Cardiac fibroblast (primary cell): Measurements from ENCODE around the gene PRPH2.

Experiments
- DNase-seq, 2 donors: peaks; one replicate each; pipeline versions ENCODE4 v3.0.0 to v3.0.0-alpha.2; 2010; ENCODE audit warnings: low read depth in 2 of 2
- H3K4me3 ChIP-seq, 2 donors: replicated peaks in 1 of 2; 1 replicate in 1 of 2; 2 replicates in 1 of 2; pipeline ENCODE4 v1.5.1; 2011; ENCODE audit warnings: low read depth in 2 of 2, low read length in 2 of 2, mild to moderate bottlenecking in 2 of 2, moderate library complexity in 1 of 2
- CTCF ChIP-seq: IDR thresholded peaks from one replicate; pipeline ENCODE4 v1.5.1; 2011; ENCODE audit warnings: low read depth, mild to moderate bottlenecking, low read length, inconsistent platforms

Gene PRPH2

GRCh38 chr6:42751055-42751454, 28.7 kb upstream of the PRPH2 start:
- TF ChIP-seq CTCF, result no peak
- no peak overlapping the region for H3K4me3 ChIP-seq
- no peak for DNase-seq

DNA sequence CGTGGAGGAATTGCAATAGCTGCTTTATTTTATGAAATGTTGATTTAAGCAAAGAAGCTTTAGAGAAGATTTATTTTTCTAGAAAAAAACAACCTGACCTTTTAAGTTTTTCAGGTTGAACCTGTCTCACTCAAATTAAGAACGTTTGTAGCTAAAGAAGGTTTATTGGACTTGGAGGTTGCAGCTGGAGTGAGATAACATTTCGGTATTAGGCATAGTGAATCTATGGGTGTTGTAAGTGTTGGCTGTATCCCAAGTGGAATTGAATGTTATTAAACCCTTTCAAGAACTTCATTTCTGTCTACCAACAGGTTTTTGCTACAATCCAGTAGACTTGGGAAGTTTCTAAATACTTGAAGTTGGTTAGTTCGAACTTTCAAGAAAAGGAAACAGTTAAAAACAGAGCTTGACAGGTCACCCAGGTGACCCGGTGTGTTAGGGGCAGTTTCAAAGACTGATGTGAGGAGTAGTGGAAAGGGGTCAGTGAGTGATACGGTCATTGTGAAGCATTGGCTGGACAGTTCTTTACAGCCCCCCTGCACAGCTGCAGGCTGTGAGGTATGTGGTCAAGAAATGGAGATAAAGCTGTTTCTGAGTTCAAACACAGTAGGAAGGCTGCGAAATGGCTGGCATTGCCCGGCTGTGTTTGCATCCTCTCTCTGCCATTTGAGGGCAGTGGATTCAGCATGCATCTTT, 26.0 kb upstream of the PRPH2 start:
- DNase-seq, result peak in 1 of 2 donors; percentile 26
- no peak for TF ChIP-seq CTCF
- H3K4me3 ChIP-seq, result no peak overlapping the region

DNA sequence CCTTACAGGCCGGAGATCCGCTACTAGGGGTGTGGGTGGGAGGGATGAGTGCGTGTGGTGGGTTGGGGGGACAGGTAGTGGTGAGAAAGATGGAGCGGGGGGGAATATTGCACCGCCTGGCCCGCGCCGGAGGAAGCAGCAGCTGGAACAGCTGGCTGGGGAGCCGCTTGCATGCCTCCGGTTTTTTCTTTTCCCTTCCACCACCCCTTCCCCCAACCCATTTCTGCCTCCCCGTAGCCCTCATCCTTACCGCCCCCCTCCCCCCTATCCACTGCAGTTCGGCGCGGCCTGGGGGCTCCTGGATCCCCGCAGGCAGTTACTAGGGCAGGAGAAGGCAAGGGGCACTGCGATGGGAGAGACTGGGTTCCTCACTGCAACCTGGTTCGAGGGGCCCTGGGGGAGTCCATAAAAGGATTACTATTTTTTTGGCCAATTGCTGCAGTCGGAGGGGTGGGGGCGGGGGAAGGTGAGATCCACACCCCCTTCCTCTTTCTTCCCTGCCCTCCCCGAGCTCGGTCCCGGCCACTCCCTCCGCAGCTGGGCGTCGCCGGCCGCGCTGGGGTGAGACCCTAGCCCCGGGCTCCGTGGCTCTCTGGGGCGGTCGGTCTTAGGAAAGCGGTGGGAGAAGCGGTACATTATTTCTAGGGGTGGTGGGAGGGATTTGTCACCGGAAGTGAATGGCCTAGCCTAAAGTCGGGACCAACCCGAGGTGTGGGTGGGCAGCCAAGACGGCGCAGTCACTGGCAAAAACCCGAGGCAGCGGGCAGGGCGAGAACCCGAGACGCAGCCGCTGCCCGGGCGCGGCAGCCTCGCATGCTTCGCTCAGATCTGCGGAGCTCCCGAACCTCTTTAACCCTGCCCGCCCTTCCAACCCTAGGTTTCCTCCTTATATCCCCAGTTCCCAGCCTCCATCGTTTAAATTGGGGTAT, 24.3 kb upstream of the PRPH2 start:
- peak; percentile 89 to 96 for DNase-seq
- peak overlapping the region; percentile 68 to 70 for H3K4me3 ChIP-seq
- TF ChIP-seq CTCF, result no peak

- TF ChIP-seq CTCF, result no peak
- DNase-seq, result peak; percentile 99
- H3K4me3 ChIP-seq, result peak within 1 kb of the TSS; percentile 77 to 95
Measured at GRCh38 chr6:42745640-42746462, 23.5 kb upstream of the PRPH2 start, which contains the start of gene TBCC. Gene TBCC (minus strand): TSS chr6:42746103. CDS start chr6:42746073, 30 bp downstream.

DNA sequence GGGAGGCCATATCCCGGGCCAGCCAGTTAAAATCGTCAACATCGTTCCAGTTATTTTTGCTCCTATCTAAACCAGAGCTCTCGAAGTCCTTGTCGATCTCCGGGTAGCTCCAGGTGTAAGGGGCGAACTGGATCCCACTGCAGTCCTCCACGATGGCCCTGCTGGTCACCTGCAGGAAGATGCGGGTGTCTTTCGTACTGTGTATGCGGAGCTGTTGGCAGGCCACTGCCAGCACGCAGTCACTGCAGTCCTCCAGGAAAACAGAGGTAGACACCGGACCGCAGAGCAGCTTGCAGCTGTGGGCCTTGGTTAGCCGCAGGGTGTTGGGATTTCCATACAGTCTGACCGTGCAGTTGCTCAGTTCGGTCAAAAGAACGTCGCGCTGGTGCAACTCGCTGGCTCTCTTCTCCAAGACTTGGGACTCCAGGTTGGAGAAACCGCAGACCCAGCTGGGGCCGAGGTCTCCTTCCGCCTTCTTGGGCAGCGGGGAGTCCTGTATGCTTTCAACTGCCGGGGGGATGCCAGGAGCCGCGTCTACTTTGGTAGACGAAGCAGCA, 22.8 kb upstream of the PRPH2 start:
- no peak for TF ChIP-seq CTCF
- peak overlapping the region; percentile 77 to 95 for H3K4me3 ChIP-seq
- DNase-seq, result peak; percentile 19 to 28

DNA sequence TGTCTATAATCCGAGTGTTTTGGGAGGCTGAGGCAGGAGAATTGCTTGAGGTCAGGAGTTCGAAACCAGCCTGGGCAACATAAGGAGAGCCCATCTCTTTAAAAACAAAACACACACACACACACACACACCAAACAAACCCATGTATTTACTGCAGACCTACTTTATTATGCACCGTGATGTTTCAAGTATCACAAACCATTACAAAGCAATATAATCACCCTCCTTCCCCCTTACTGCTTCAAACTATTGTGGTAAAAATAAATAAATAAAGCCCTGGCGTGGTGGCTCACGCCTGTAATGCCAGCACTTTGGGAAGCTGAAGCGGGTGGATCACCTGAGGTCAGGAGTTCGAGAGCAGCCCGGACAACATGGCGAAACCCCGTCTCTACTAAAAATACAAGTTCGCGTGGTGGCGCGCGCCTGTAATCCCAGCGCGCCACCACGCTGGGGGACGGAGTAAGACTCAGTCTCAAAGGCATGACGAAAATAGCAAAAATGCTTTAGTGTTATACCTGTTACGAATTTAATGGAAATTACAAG, 22.0 kb upstream of the PRPH2 start:
- DNase-seq, result no peak
- peak overlapping the region; percentile 77 to 95 for H3K4me3 ChIP-seq
- no peak for TF ChIP-seq CTCF
